ENCODE data around the gene SLC43A3.
A peak's percentile ranks its signal among the peaks of the same experiment; 100 is the strongest.
"Not testable (repeated sequence)": the region's sequence is repeated elsewhere in the genome, so short reads cannot be mapped to it uniquely, and the experiment has no call there.

Gene SLC43A3

GRCh38 chr11:57459164-57460021 lies 32.5 kb upstream of the SLC43A3 start:
- DNase-seq (ENCODE audit: low read depth) = no peak

- DNase-seq (ENCODE audit: low read depth) = no peak
Observed at GRCh38 chr11:57458410-57459163, 31.7 kb upstream of the SLC43A3 start.

GRCh38 chr11:57458060-57458409 lies 31.1 kb upstream of the SLC43A3 start:
- no peak for DNase-seq (ENCODE audit: low read depth)

- no peak for DNase-seq (ENCODE audit: low read depth)
Observed at GRCh38 chr11:57457643-57458023, 30.7 kb upstream of the SLC43A3 start.

- peak; percentile 66 for DNase-seq (ENCODE audit: low read depth)
Observed at GRCh38 chr11:57456960-57457642, 30.2 kb upstream of the SLC43A3 start.

GRCh38 chr11:57453543-57454177 lies 26.7 kb upstream of the SLC43A3 start:
- no peak for DNase-seq (ENCODE audit: low read depth)

GRCh38 chr11:57446055-57446454 lies 19.1 kb upstream of the SLC43A3 start:
- no peak for DNase-seq (ENCODE audit: low read depth)

- not testable (repeated sequence) for DNase-seq (ENCODE audit: low read depth)
Observed at GRCh38 chr11:57445122-57445394, 18.1 kb upstream of the SLC43A3 start.

- DNase-seq (ENCODE audit: low read depth) = no peak
Observed at GRCh38 chr11:57444362-57445121, 17.6 kb upstream of the SLC43A3 start.

GRCh38 chr11:57440744-57441414 lies 14.0 kb upstream of the SLC43A3 start:
- DNase-seq (ENCODE audit: low read depth) = no peak

GRCh38 chr11:57439786-57440185 lies 12.9 kb upstream of the SLC43A3 start:
- DNase-seq (ENCODE audit: low read depth) = no peak

- DNase-seq (ENCODE audit: low read depth) = no peak
Observed at GRCh38 chr11:57438345-57439285, 11.7 kb upstream of the SLC43A3 start.

GRCh38 chr11:57436031-57436430 lies 9.1 kb upstream of the SLC43A3 start:
- no peak for DNase-seq (ENCODE audit: low read depth)

- DNase-seq (ENCODE audit: low read depth) = no peak
Observed at GRCh38 chr11:57434640-57435546, 8.0 kb upstream of the SLC43A3 start.

GRCh38 chr11:57432714-57433163 lies 5.8 kb upstream of the SLC43A3 start:
- no peak for DNase-seq (ENCODE audit: low read depth)

- DNase-seq (ENCODE audit: low read depth) = no peak
Observed at GRCh38 chr11:57432149-57432561, 5.2 kb upstream of the SLC43A3 start.

- DNase-seq (ENCODE audit: low read depth) = no peak
Observed at GRCh38 chr11:57430952-57431351, 4.0 kb upstream of the SLC43A3 start.

GRCh38 chr11:57429946-57430345 lies 3.0 kb upstream of the SLC43A3 start:
- no peak for DNase-seq (ENCODE audit: low read depth)

- DNase-seq (ENCODE audit: low read depth) = no peak
Observed at GRCh38 chr11:57428643-57429042, 1.7 kb upstream of the SLC43A3 start.

All from activated gamma-delta T cell treated with anti-CD3 and anti-CD28 coated beads, Interleukin-2, amount 50 U/mL, for 16 hours (primary cell).